H9 (cell line): ENCODE data around the gene ARHGEF38. TPM values are rescaled to one million over a fixed set of nuclear protein-coding genes. Genes with fewer than 3 reads are reported as not detected.

ENCODE experiments used
- DNase-seq: peaks from one replicate; pipeline ENCODE4 v3.0.0-alpha.2; 2017
- H2AFZ ChIP-seq: one replicate; pipeline ENCODE4 v1.6.1; 2013; ENCODE audit warnings: mild to moderate bottlenecking, low read length, control low read depth, moderate library complexity
- H2AK5ac ChIP-seq: 2 replicates; pipeline ENCODE4 v1.6.1; 2013; ENCODE audit warnings: low read length, control low read depth, mixed read lengths; ENCODE audit not compliant: insufficient read length
- H2BK120ac ChIP-seq: one replicate; pipeline ENCODE4 v1.6.1; 2013; ENCODE audit warnings: low read depth, mild to moderate bottlenecking, low read length, control low read depth, inconsistent platforms; ENCODE audit not compliant: poor library complexity, severe bottlenecking
- H2BK12ac ChIP-seq: 2 replicates; pipeline ENCODE4 v1.6.1; 2013; ENCODE audit warnings: low read length, control low read depth, mixed read lengths, low read depth; ENCODE audit not compliant: insufficient read length
- H2BK15ac ChIP-seq: 2 replicates; pipeline ENCODE4 v1.6.1; 2013; ENCODE audit warnings: low read depth, low read length, control low read depth
- H2BK20ac ChIP-seq: one replicate; pipeline ENCODE4 v1.6.1; 2013; ENCODE audit warnings: low read depth, mild to moderate bottlenecking, low read length, control low read depth, inconsistent platforms; ENCODE audit not compliant: poor library complexity, severe bottlenecking
- H2BK5ac ChIP-seq: 2 replicates; pipeline ENCODE4 v1.6.1; 2013; ENCODE audit warnings: low read length, control low read depth, mixed read lengths; ENCODE audit not compliant: insufficient read length
- H3K14ac ChIP-seq: 2 replicates; pipeline ENCODE4 v1.6.1; 2013; ENCODE audit warnings: low read length, control low read depth; ENCODE audit not compliant: insufficient read depth
- H3K18ac ChIP-seq: 2 replicates; pipeline ENCODE4 v1.6.1; 2013; ENCODE audit warnings: low read depth, mild to moderate bottlenecking, mixed read lengths, low read length, control low read depth; ENCODE audit not compliant: insufficient read length
- H3K23ac ChIP-seq: 2 replicates; pipeline ENCODE4 v1.6.1; 2013; ENCODE audit warnings: low read length, control low read depth, mixed read lengths, low read depth; ENCODE audit not compliant: insufficient read length
- H3K23me2 ChIP-seq: 2 replicates; pipeline ENCODE4 v1.6.1; 2013; ENCODE audit warnings: low read depth, mild to moderate bottlenecking, mixed read lengths, low read length, control low read depth; ENCODE audit not compliant: insufficient read length, poor library complexity, severe bottlenecking
- H3K27ac ChIP-seq: 2 replicates; pipeline ENCODE4 v1.5.1; 2013; ENCODE audit warnings: low read length, control low read depth, mixed read lengths, low read depth; ENCODE audit not compliant: insufficient read length
- H3K27me3 ChIP-seq: 2 replicates; pipeline ENCODE4 v1.6.1; 2013; ENCODE audit warnings: low read length, control low read depth, inconsistent platforms; ENCODE audit not compliant: insufficient read depth
- H3K4ac ChIP-seq: 2 replicates; pipeline ENCODE4 v1.6.1; 2013; ENCODE audit warnings: low read depth, mild to moderate bottlenecking, control low read depth, inconsistent platforms, low read length, moderate library complexity
- H3K4me1 ChIP-seq: 2 replicates; pipeline ENCODE4 v1.6.1; 2013; ENCODE audit warnings: low read length, control low read depth, inconsistent platforms; ENCODE audit not compliant: insufficient read depth
- H3K4me2 ChIP-seq: 2 replicates; pipeline ENCODE4 v1.6.1; 2013; ENCODE audit warnings: low read length, control low read depth, mixed read lengths; ENCODE audit not compliant: insufficient read length, insufficient read depth
- H3K56ac ChIP-seq: 2 replicates; pipeline ENCODE4 v1.6.1; 2013; ENCODE audit warnings: low read depth, mild to moderate bottlenecking, mixed read lengths, low read length, control low read depth; ENCODE audit not compliant: insufficient read length
- H3K79me1 ChIP-seq: 2 replicates; pipeline ENCODE4 v1.6.1; 2013; ENCODE audit warnings: low read depth, mild to moderate bottlenecking, moderate library complexity, low read length, control low read depth, inconsistent platforms; ENCODE audit not compliant: insufficient read depth, poor library complexity, severe bottlenecking
- H3K79me2 ChIP-seq: 2 replicates; pipeline ENCODE4 v1.6.1; 2013; ENCODE audit warnings: low read length, control low read depth, inconsistent platforms; ENCODE audit not compliant: insufficient read depth
- H3K9ac ChIP-seq: 2 replicates; pipeline ENCODE4 v1.6.1; 2013; ENCODE audit warnings: low read length, control low read depth, mixed read lengths; ENCODE audit not compliant: insufficient read length; ENCODE audit errors: extremely low read depth
- H3K9me3 ChIP-seq: one replicate; pipeline ENCODE4 v1.6.1; 2013; ENCODE audit warnings: low read depth, low read length, inconsistent platforms; ENCODE audit not compliant: control insufficient read depth
- H3T11ph ChIP-seq: one replicate; pipeline ENCODE4 v1.6.1; 2013; ENCODE audit warnings: mild to moderate bottlenecking, low read length, control low read depth, inconsistent platforms
- H4K20me1 ChIP-seq: one replicate; pipeline ENCODE4 v1.6.1; 2013; ENCODE audit not compliant: control insufficient read depth, insufficient read length, insufficient read depth
- H4K5ac ChIP-seq: 2 replicates; pipeline ENCODE4 v1.6.1; 2013; ENCODE audit warnings: low read depth, mild to moderate bottlenecking, mixed read lengths, low read length, control low read depth; ENCODE audit not compliant: insufficient read length
- H4K8ac ChIP-seq: replicated peaks from 2 replicates; pipeline ENCODE4 v1.6.1; 2013; ENCODE audit warnings: low read length, control low read depth, mixed read lengths, low read depth; ENCODE audit not compliant: insufficient read length
- H4K91ac ChIP-seq: 2 replicates; pipeline ENCODE4 v1.6.1; 2013; ENCODE audit warnings: low read depth, mild to moderate bottlenecking, moderate library complexity, mixed read lengths, low read length, control low read depth; ENCODE audit not compliant: insufficient read length
- H3K27ac Mint-ChIP-seq, 3 experiments: 2 replicates in 2 of 3; 3 replicates in 1 of 3; pipeline ENCODE4 v1.8.0; 2020 to 2021; ENCODE audit warnings: mixed read lengths in 3 of 3, mild to moderate bottlenecking in 1 of 3, moderate library complexity in 1 of 3
- H3K27me3 Mint-ChIP-seq: 2 replicates; pipeline ENCODE4 v1.8.0; 2021; ENCODE audit warnings: low read depth, mild to moderate bottlenecking, moderate library complexity, mixed read lengths
- H3K36me3 Mint-ChIP-seq, 3 experiments: 2 replicates in 2 of 3; 3 replicates in 1 of 3; pipeline ENCODE4 v1.8.0; 2020 to 2021; ENCODE audit warnings: low read depth in 3 of 3, mixed read lengths in 3 of 3; ENCODE audit not compliant: insufficient read depth in 1 of 3
- H3K4me1 Mint-ChIP-seq, 2 experiments: 2 replicates each; pipeline ENCODE4 v1.8.0; 2020; ENCODE audit warnings: mixed read lengths in 2 of 2
- H3K4me3 Mint-ChIP-seq, 2 experiments: 2 replicates in 1 of 2; 3 replicates in 1 of 2; pipeline ENCODE4 v1.8.0; 2020 to 2021; ENCODE audit warnings: mild to moderate bottlenecking in 2 of 2, mixed read lengths in 2 of 2, moderate library complexity in 1 of 2
- H3K9me3 Mint-ChIP-seq, 2 experiments: 2 replicates in 1 of 2; 3 replicates in 1 of 2; pipeline ENCODE4 v1.8.0; 2020; ENCODE audit warnings: mild to moderate bottlenecking in 2 of 2, mixed read lengths in 2 of 2, moderate library complexity in 1 of 2
- WGBS: extraction: QIAGEN DNeasy Blood & Tissue Kit; methylation state at CpG from one replicate; pipeline ENCODE4 v1.1.7; 2013; ENCODE audit warnings: missing lambda C conversion rate, low lambda C conversion rate, mixed read lengths; ENCODE audit not compliant: insufficient read length; ENCODE audit errors: extremely low coverage; 5-methylcytosine and 5-hydroxymethylcytosine counted together
- total RNA-seq: library from RNA; stranded (reverse); gene quantifications from 2 replicates; pipeline ENCODE4 v1.2.1, GENCODE V29; 2021
- TF ChIP-seq, protein P1 (sequence below): fragments of 200-600 bp; sonication (generic); conservative IDR thresholded peaks from 3 replicates; pipeline ENCODE4 v1.8.0; 2021; ENCODE audit warnings: antibody characterized with exemption, mild to moderate bottlenecking

Gene ARHGEF38
- total RNA-seq, 1 experiment from 2014 or later: not detected

DNA sequence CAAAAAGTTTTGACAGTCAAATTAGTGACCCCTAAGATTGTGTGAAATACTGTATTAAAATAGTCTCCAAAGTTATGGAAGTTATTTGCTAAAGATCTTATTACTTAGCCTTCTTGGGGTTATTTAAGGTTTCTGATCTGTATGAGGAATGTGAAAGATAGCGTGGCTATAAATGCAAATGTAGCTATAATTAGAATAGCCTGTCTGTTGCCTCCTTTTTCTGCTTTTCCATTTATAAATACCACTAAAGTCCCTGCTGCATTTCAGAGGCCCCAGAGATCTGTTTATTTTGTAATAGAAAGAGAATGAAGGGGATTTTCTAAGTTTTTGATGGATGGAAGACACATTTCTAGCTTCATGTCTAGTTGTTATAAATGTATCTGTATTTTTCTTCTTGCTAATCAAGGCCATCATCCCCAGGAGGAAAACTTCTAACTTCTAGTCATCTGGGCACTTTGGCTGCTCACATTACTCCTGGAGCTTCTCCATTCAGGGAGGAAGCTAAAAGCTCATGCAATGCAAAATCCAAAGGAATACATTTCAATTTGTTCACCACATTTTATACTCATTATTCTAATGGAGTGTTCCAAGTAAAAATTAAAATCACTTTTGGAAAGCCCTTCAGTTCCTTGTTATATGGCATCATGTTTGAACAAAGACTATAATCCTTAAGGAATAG, 82.1 kb downstream of the ARHGEF38 start:
- Histone ChIP-seq H3K27ac (no peak overlapping the region), H2BK15ac (no peak overlapping the region), H3K4me1 (no peaks in the 10 kb centered on the region), H3K14ac (no peak overlapping the region), H3K56ac (no peak overlapping the region), H3K79me2 (no peaks in the 10 kb centered on the region), H3K9me3 (no peaks in the 10 kb centered on the region), H2BK5ac (no peak overlapping the region), H2BK120ac (no peak overlapping the region), H3K79me1 (no peaks in the 10 kb centered on the region), H4K5ac (no peak overlapping the region), H3K23ac (no peak overlapping the region), H2AK5ac (no peak overlapping the region), H3K18ac (no peak overlapping the region), H2BK12ac (no peak overlapping the region), H3K9ac (no peak overlapping the region), H3K4ac (no peak overlapping the region), H4K20me1 (no peaks in the 10 kb centered on the region), H4K91ac (no peak overlapping the region), H3K27me3 (no peaks in the 10 kb centered on the region), H4K8ac (no peak overlapping the region), H3K4me2 (no peak overlapping the region), H2BK20ac (no peak overlapping the region), H3K23me2 (no peaks in the 10 kb centered on the region), H2AFZ (no peak overlapping the region), H3T11ph (no peak overlapping the region)
- Mint-ChIP-seq H3K4me3 (no peak overlapping the region), H3K27ac (no peak overlapping the region), H3K4me1 (peaks cover 8 to 13% of the 10 kb centered on the region in 2 experiments), H3K36me3 (no peaks in the 10 kb centered on the region), H3K9me3 (no peaks in the 10 kb centered on the region), H3K27me3 (peaks cover 2% of the 10 kb centered on the region; the same call in 1 of the 2 replicates)
- DNase-seq: no peak
- no CpG with 5 or more reads among the region's 1 CpG for WGBS
- TF ChIP-seq, protein P1, sequence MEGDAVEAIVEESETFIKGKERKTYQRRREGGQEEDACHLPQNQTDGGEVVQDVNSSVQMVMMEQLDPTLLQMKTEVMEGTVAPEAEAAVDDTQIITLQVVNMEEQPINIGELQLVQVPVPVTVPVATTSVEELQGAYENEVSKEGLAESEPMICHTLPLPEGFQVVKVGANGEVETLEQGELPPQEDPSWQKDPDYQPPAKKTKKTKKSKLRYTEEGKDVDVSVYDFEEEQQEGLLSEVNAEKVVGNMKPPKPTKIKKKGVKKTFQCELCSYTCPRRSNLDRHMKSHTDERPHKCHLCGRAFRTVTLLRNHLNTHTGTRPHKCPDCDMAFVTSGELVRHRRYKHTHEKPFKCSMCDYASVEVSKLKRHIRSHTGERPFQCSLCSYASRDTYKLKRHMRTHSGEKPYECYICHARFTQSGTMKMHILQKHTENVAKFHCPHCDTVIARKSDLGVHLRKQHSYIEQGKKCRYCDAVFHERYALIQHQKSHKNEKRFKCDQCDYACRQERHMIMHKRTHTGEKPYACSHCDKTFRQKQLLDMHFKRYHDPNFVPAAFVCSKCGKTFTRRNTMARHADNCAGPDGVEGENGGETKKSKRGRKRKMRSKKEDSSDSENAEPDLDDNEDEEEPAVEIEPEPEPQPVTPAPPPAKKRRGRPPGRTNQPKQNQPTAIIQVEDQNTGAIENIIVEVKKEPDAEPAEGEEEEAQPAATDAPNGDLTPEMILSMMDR: no peak
